Measurements from ENCODE around the gene PLEKHH3. TPM values are rescaled to one million over a fixed set of nuclear protein-coding genes. Genes with fewer than 3 reads are reported as not detected.

Gene PLEKHH3
- total RNA-seq, 1 donor from 2014 or later = 3.4 TPM

GRCh38 chr17:42675965-42676423 lies 800 bp downstream of the PLEKHH3 start:
- Mint-ChIP-seq H3K9me3 (no peaks in the 10 kb centered on the region), H3K27me3 (ENCODE audit: insufficient read depth, low read depth) (peaks cover 8% of the 10 kb centered on the region), H3K36me3 (peaks cover 6% of the 10 kb centered on the region), H3K27ac (peak overlapping the region; percentile 17), H3K4me3 (peak overlapping the region; percentile 93), H3K4me1 (peaks cover 39% of the 10 kb centered on the region)
- TF ChIP-seq CTCF (IDR thresholded peaks at IDR 0.05) (no peak), EZH2phosphoT487 (IDR thresholded peaks at IDR 0.05) (no peak), EZH2 (IDR thresholded peaks at IDR 0.05) (no peak)
- peaks cover 37% of the 10 kb centered on the region for H3K4me1 ChIP-seq
- peaks cover 55% of the 10 kb centered on the region for H3F3A ChIP-seq (ENCODE audit: low read depth)
- peaks cover 11% of the 10 kb centered on the region for H3K79me2 ChIP-seq (ENCODE audit: low read depth)
- peak overlapping the region; percentile 70 for H3K4me3 ChIP-seq
- peak overlapping the region; percentile 95 for H3K4me2 ChIP-seq
- peak overlapping the region; percentile 67 for H2AFZ ChIP-seq (replicated peaks)
- no peaks in the 10 kb centered on the region for H3K9me3 ChIP-seq (ENCODE audit: low read depth)
- no peak for DNase-seq (ENCODE audit: low spot score)
- H3K27ac ChIP-seq = no peak overlapping the region
- no peak overlapping the region for H3K9ac ChIP-seq
- H4K20me1 ChIP-seq (ENCODE audit: low read depth) = peaks cover 47% of the 10 kb centered on the region
- H3K36me3 ChIP-seq = no peaks in the 10 kb centered on the region
- peaks cover 61% of the 10 kb centered on the region for H3K27me3 ChIP-seq

- H3K4me2 ChIP-seq = peak overlapping the region; percentile 95
- no peak overlapping the region for H3K27ac ChIP-seq
- H3K4me1 ChIP-seq = peaks cover 37% of the 10 kb centered on the region
- no peak overlapping the region for H2AFZ ChIP-seq (replicated peaks)
- peaks cover 11% of the 10 kb centered on the region for H3K79me2 ChIP-seq (ENCODE audit: low read depth)
- Mint-ChIP-seq H3K27me3 (ENCODE audit: insufficient read depth, low read depth) (peaks cover 8% of the 10 kb centered on the region), H3K27ac (no peak overlapping the region), H3K9me3 (no peaks in the 10 kb centered on the region), H3K4me1 (peaks cover 38% of the 10 kb centered on the region), H3K4me3 (peak overlapping the region; percentile 93), H3K36me3 (peaks cover 6% of the 10 kb centered on the region)
- H3K4me3 ChIP-seq = peak overlapping the region; percentile 70
- TF ChIP-seq EZH2 (IDR thresholded peaks at IDR 0.05) = no peak
- no peak for TF ChIP-seq EZH2phosphoT487 (IDR thresholded peaks at IDR 0.05)
- TF ChIP-seq CTCF (IDR thresholded peaks at IDR 0.05) = no peak
- H4K20me1 ChIP-seq (ENCODE audit: low read depth) = peaks cover 51% of the 10 kb centered on the region
- no peaks in the 10 kb centered on the region for H3K36me3 ChIP-seq
- H3K9ac ChIP-seq = no peak overlapping the region
- no peak for DNase-seq (ENCODE audit: low spot score)
- H3F3A ChIP-seq (ENCODE audit: low read depth) = peaks cover 55% of the 10 kb centered on the region
- peaks cover 63% of the 10 kb centered on the region for H3K27me3 ChIP-seq
- no peaks in the 10 kb centered on the region for H3K9me3 ChIP-seq (ENCODE audit: low read depth)
Measured at GRCh38 chr17:42675348-42675964, 1.3 kb downstream of the PLEKHH3 start.

- no peak overlapping the region for H3K27ac ChIP-seq
Measured at GRCh38 chr17:42674755-42675347, 1.9 kb downstream of the PLEKHH3 start.

More at GRCh38 chr17:42674755-42675347, 1.9 kb downstream of the PLEKHH3 start:
- peaks cover 8% of the 10 kb centered on the region for H3K36me3 Mint-ChIP-seq
- Histone ChIP-seq H3K9me3 (ENCODE audit: low read depth) (no peaks in the 10 kb centered on the region), H3K79me2 (ENCODE audit: low read depth) (peaks cover 11% of the 10 kb centered on the region), H2AFZ (replicated peaks) (no peak overlapping the region), H3K36me3 (no peaks in the 10 kb centered on the region), H3K27me3 (peaks cover 61% of the 10 kb centered on the region), H3F3A (ENCODE audit: low read depth) (peaks cover 53% of the 10 kb centered on the region), H3K4me2 (peak overlapping the region; percentile 95), H3K4me3 (peak overlapping the region; percentile 70), H3K4me1 (peaks cover 35% of the 10 kb centered on the region), H3K9ac (no peak overlapping the region), H4K20me1 (ENCODE audit: low read depth) (peaks cover 51% of the 10 kb centered on the region)
- H3K9me3 Mint-ChIP-seq = no peaks in the 10 kb centered on the region
- H3K4me3 Mint-ChIP-seq = peak overlapping the region; percentile 80
- H3K4me1 Mint-ChIP-seq = peaks cover 38% of the 10 kb centered on the region
- peak; percentile 44 for DNase-seq (ENCODE audit: low spot score)
- TF ChIP-seq CTCF (IDR thresholded peaks at IDR 0.05) (no peak), EZH2 (IDR thresholded peaks at IDR 0.05) (no peak), EZH2phosphoT487 (IDR thresholded peaks at IDR 0.05) (no peak)
- no peak overlapping the region for H3K27ac Mint-ChIP-seq
- peaks cover 8% of the 10 kb centered on the region for H3K27me3 Mint-ChIP-seq (ENCODE audit: insufficient read depth, low read depth)
